IPS-18a (cell line): ENCODE results near the gene ANKS4B.

ENCODE experiments used
- H3K27ac ChIP-seq: one replicate; pipeline ENCODE4 v1.5.1; 2013; ENCODE audit warnings: low read length
- H3K27me3 ChIP-seq: one replicate; pipeline ENCODE4 v1.6.1; 2013; ENCODE audit warnings: mild to moderate bottlenecking, low read length; ENCODE audit not compliant: control insufficient read depth, insufficient read depth
- H3K36me3 ChIP-seq: one replicate; pipeline ENCODE4 v1.6.1; 2013; ENCODE audit warnings: low read depth, low read length; ENCODE audit not compliant: control insufficient read depth
- H3K4me1 ChIP-seq: one replicate; pipeline ENCODE4 v1.6.1; 2013; ENCODE audit warnings: low read depth, low read length; ENCODE audit not compliant: control insufficient read depth
- H3K4me3 ChIP-seq: one replicate; pipeline ENCODE4 v1.5.1; 2013; ENCODE audit warnings: low read length
- H3K9ac ChIP-seq: one replicate; pipeline ENCODE4 v1.6.1; 2013; ENCODE audit warnings: mild to moderate bottlenecking, low read length, moderate library complexity
- H3K9me3 ChIP-seq: one replicate; pipeline ENCODE4 v1.6.1; 2013; ENCODE audit warnings: low read depth, low read length; ENCODE audit not compliant: control insufficient read depth

Gene ANKS4B

DNA sequence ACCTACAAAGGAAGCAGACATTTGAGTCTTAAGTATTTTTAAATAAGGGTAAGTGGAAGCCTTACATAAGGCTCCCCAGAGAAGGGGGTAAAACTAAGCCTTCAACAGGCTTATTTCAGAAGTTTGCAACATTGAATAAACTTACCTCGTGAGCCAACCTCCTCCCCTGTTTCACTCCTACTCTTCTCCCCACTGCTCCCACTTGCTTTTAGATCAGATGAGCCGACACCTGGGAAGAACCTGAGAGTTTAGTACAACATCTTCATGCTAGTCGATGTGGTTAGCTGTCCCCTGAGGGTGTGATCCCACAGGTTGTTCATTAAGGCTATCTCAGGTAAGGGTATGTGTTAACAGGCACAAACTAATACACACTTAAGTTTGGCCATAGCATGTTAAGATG, 35.9 kb upstream of the ANKS4B start:
- no peak overlapping the region for H3K27ac ChIP-seq
- no peaks in the 10 kb centered on the region for H3K27me3 ChIP-seq
- H3K4me1 ChIP-seq: no peaks in the 10 kb centered on the region
- H3K36me3 ChIP-seq: no peaks in the 10 kb centered on the region
- no peak overlapping the region for H3K4me3 ChIP-seq
- no peaks in the 10 kb centered on the region for H3K9me3 ChIP-seq
- H3K9ac ChIP-seq: no peak overlapping the region

DNA sequence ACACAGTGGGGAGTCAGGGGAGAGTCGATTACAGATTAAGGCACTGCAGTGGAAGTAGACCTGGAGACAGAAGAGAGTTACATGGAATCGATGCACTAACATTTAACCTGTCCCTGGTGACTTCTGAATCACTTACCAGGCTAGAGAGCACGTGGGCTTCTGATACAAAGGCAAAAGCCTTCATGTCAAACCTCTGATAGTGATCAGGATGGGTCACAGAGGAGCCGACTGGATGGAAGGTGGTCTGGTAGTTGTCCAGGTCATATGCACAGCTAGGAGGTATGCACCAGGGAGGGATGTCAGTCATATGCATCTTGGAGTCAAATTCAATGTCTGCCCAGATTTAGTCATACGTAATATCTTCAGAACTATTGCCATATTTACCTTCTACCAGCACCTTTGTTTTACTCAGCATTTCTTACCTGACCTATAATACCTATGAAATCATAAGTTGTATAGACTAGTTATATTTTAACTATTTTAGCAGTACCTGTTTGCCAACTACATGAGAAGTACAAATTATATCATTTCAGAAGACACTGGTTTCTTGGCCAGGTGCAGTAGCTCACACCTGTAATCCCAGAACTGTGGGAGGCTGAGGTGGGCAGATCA, 33.8 kb upstream of the ANKS4B start:
- no peak overlapping the region for H3K4me3 ChIP-seq
- no peak overlapping the region for H3K9ac ChIP-seq
- H3K27ac ChIP-seq: no peak overlapping the region
- no peaks in the 10 kb centered on the region for H3K9me3 ChIP-seq
- no peaks in the 10 kb centered on the region for H3K36me3 ChIP-seq
- no peaks in the 10 kb centered on the region for H3K4me1 ChIP-seq
- H3K27me3 ChIP-seq: no peaks in the 10 kb centered on the region

DNA sequence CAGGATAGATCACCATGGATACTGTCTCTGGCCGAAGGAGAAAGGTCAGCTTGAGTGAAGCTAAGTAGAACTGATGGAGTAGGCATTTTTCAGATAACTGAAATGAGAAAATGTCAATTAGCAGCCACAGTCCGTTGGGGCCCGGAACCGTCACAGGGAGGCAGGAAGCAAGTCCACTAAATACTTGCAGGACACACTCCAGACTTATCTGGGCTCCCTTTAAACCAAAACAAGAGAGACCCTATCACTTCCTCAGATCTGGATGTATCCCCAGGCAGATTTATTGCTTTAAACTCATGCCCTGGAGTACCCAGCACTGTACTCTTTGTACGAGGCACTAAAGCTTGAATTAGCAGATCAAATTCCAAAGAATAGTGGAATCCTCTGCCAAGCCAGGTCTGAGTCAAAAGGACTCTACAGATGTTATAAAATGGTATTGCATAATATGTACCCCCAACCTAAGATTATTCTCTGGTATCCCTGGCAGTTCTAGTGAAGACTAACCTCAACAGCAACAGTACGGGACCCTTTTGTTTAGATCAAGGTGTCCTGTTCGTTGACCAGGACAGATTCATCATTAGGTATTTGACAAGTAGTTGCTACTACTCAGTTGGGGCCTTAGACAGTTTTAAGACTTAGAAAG, 30.2 kb upstream of the ANKS4B start:
- no peak overlapping the region for H3K4me3 ChIP-seq
- H3K4me1 ChIP-seq: no peaks in the 10 kb centered on the region
- H3K9ac ChIP-seq: no peak overlapping the region
- H3K27ac ChIP-seq: no peak overlapping the region
- H3K27me3 ChIP-seq: no peaks in the 10 kb centered on the region
- H3K9me3 ChIP-seq: no peaks in the 10 kb centered on the region
- H3K36me3 ChIP-seq: no peaks in the 10 kb centered on the region

DNA sequence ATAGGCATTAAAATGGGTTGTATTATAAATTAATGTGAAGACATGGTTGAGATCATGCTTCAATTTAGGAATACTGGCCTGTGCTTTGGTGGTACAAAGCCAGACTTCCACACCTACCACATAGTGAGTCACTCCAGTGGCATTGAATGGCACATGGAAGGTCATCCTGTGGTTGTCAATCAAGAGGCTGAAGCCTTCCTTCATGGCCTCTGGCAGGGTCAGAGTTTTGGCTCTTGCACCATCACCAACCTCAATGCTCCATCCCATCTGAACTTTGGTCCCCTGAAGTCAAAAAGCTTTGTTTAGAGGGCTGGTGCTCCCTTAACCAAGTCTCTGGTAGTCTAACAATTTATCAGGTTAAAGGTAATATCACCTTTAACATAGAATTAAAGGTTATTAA, 28.2 kb upstream of the ANKS4B start:
- no peaks in the 10 kb centered on the region for H3K27me3 ChIP-seq
- H3K4me3 ChIP-seq: no peak overlapping the region
- H3K4me1 ChIP-seq: no peaks in the 10 kb centered on the region
- H3K9ac ChIP-seq: no peak overlapping the region
- no peaks in the 10 kb centered on the region for H3K36me3 ChIP-seq
- H3K9me3 ChIP-seq: no peaks in the 10 kb centered on the region
- H3K27ac ChIP-seq: no peak overlapping the region

- Histone ChIP-seq H3K27ac (no peak overlapping the region), H3K27me3 (no peaks in the 10 kb centered on the region), H3K4me3 (no peak overlapping the region), H3K36me3 (no peaks in the 10 kb centered on the region), H3K9me3 (no peaks in the 10 kb centered on the region), H3K4me1 (no peaks in the 10 kb centered on the region), H3K9ac (no peak overlapping the region)
These were observed 26.9 kb upstream of the ANKS4B start for GRCh38 chr16:21206550-21206949.

DNA sequence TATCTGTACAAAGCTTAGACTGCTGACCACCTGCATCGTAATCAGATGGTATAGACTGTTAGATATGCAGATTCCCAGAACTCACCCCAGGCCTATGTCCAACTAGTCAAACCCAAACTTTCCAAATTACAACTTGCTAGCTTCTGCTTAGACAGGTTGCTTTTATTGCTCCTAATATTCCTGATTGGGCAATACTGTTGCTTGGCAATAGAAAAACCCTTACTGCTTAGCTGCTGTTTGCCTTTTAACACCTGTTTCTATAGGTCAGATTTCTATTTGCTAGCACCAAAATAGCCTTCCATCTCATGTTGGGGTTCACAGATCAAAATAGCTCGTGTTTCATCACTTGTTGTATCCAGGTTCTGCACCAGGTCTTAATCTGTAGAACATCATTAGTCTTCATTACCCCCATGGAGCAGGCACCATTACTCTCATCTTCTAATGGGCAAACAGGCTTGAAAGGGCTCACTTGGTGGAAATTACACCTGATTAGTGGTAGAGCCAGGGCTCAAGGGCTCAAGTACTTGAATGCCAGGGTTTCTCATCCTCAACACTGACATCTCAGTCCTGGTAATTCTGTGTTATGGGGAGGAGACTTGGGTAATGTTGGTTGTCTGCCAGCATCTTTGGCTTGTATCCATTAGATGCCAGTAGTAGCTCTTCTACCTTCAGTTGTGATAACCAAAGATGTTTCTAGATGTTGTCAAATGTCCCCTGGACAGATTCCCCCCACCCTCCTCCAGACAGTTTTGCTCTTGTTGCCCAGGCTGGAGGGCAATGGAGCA, 24.9 kb upstream of the ANKS4B start:
- Histone ChIP-seq H3K9ac (no peak overlapping the region), H3K36me3 (no peaks in the 10 kb centered on the region), H3K9me3 (no peaks in the 10 kb centered on the region), H3K27me3 (no peaks in the 10 kb centered on the region), H3K4me1 (no peaks in the 10 kb centered on the region), H3K27ac (no peak overlapping the region), H3K4me3 (no peak overlapping the region)

- no peaks in the 10 kb centered on the region for H3K4me1 ChIP-seq
- no peaks in the 10 kb centered on the region for H3K9me3 ChIP-seq
- no peak within 1 kb of the TSS for H3K9ac ChIP-seq
- no peak within 1 kb of the TSS for H3K4me3 ChIP-seq
- H3K36me3 ChIP-seq: no peaks in the 10 kb centered on the region
- H3K27ac ChIP-seq: no peak within 1 kb of the TSS
- H3K27me3 ChIP-seq: no peaks in the 10 kb centered on the region
These were observed 22.0 kb upstream of the ANKS4B start, which contains the start of gene ZP2 for GRCh38 chr16:21211486-21211885. TSS of gene ZP2 (minus strand) at chr16:21211574. CDS start at chr16:21211547, 27 bp downstream.

GRCh38 chr16:21214086-21214485, 19.4 kb upstream of the ANKS4B start:
- H3K4me3 ChIP-seq: no peak overlapping the region

GRCh38 chr16:21217121-21217520, 16.4 kb upstream of the ANKS4B start:
- Histone ChIP-seq H3K36me3 (no peaks in the 10 kb centered on the region), H3K27me3 (no peaks in the 10 kb centered on the region), H3K9me3 (no peaks in the 10 kb centered on the region), H3K9ac (no peak overlapping the region), H3K27ac (no peak overlapping the region), H3K4me1 (peaks cover 12% of the 10 kb centered on the region), H3K4me3 (no peak overlapping the region)

More at GRCh38 chr16:21214086-21214485, 19.4 kb upstream of the ANKS4B start:
- no peaks in the 10 kb centered on the region for H3K9me3 ChIP-seq
- H3K9ac ChIP-seq: no peak overlapping the region
- no peaks in the 10 kb centered on the region for H3K27me3 ChIP-seq
- H3K27ac ChIP-seq: no peak overlapping the region
- H3K36me3 ChIP-seq: no peaks in the 10 kb centered on the region
- H3K4me1 ChIP-seq: no peaks in the 10 kb centered on the region

GRCh38 chr16:21218153-21218552, 15.3 kb upstream of the ANKS4B start:
- Histone ChIP-seq H3K9me3 (no peaks in the 10 kb centered on the region), H3K4me3 (no peak overlapping the region), H3K36me3 (no peaks in the 10 kb centered on the region), H3K4me1 (peaks cover 19% of the 10 kb centered on the region), H3K27me3 (no peaks in the 10 kb centered on the region), H3K27ac (no peak overlapping the region), H3K9ac (no peak overlapping the region)

DNA sequence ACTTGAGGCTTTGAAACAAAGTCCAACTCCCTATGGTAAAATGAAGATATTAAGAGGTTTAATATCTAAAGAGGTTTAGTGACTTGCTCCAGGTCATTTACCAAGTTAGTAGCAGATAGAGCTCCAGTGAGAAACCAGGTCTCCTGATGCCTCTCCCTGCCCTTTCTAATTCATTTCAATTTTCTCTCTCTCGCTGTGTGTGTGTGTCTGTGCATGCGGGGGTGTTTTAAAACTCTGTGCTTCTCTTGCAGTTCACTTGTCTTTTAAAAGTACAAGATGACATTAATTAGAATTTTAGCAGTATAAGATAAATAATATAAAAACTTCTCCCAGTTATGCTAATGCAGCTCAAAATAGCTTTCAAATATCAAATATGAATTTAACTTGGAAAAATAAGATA, 13.9 kb upstream of the ANKS4B start:
- no peak overlapping the region for H3K9ac ChIP-seq
- peaks cover 24% of the 10 kb centered on the region for H3K4me1 ChIP-seq
- no peak overlapping the region for H3K27ac ChIP-seq
- H3K4me3 ChIP-seq: no peak overlapping the region
- H3K36me3 ChIP-seq: no peaks in the 10 kb centered on the region
- no peaks in the 10 kb centered on the region for H3K9me3 ChIP-seq
- no peaks in the 10 kb centered on the region for H3K27me3 ChIP-seq
